Calu3 (cell line): ENCODE measurements around the gene SLC25A43. TPM values are rescaled to one million over a fixed set of nuclear protein-coding genes. Genes with fewer than 3 reads are reported as not detected.
A peak's percentile ranks its signal among the peaks of the same experiment; 100 is the strongest.

Experiments
- BruUV-seq: library from RNA; stranded (reverse); fragments of 400-500 nt; replicated peaks from 2 replicates; lab custom pipeline; 2021; lab: Mats Ljungman, UMichigan
- CTCF ChIA-PET: fragments of 300-600 bp; sonication (Branson Sonifier 250); formaldehyde crosslinking; loops from one replicate; lab custom pipeline; 2022; ENCODE audit warnings: antibody characterized with exemption; lab: Charles Lee
- DNase-seq: peaks from one replicate; pipeline ENCODE4 v3.0.0; 2022
- H3K27ac Mint-ChIP-seq: one replicate; pipeline ENCODE4 v1.8.0; 2022; ENCODE audit warnings: mixed read lengths; ENCODE audit not compliant: unreplicated experiment
- H3K27me3 Mint-ChIP-seq: one replicate; pipeline ENCODE4 v1.8.0; 2022; ENCODE audit warnings: mixed read lengths; ENCODE audit not compliant: unreplicated experiment
- H3K36me3 Mint-ChIP-seq: one replicate; pipeline ENCODE4 v1.8.0; 2022; ENCODE audit warnings: mild to moderate bottlenecking, moderate library complexity, mixed read lengths; ENCODE audit not compliant: insufficient read depth, unreplicated experiment
- H3K4me1 Mint-ChIP-seq: one replicate; pipeline ENCODE4 v1.8.0; 2022; ENCODE audit warnings: mild to moderate bottlenecking, low read depth, mixed read lengths; ENCODE audit not compliant: unreplicated experiment
- H3K4me3 Mint-ChIP-seq: one replicate; pipeline ENCODE4 v1.8.0; 2022; ENCODE audit warnings: mild to moderate bottlenecking, low read depth, moderate library complexity, mixed read lengths; ENCODE audit not compliant: unreplicated experiment
- H3K9me3 Mint-ChIP-seq: one replicate; pipeline ENCODE4 v1.8.0; 2022; ENCODE audit warnings: low read depth, mixed read lengths; ENCODE audit not compliant: unreplicated experiment
- CTCF ChIP-seq: fragments of 200-600 bp; IDR thresholded peaks from one replicate; pipeline ENCODE4 v1.8.0; 2022; ENCODE audit warnings: antibody characterized with exemption; ENCODE audit not compliant: unreplicated experiment
- intact Hi-C: fragments of 100-400 bp; cut with micrococcal nuclease; formaldehyde crosslinking; loops from one replicate; pipeline ENCODE4 v1.10.0; 2022; ENCODE audit not compliant: unreplicated experiment
- total RNA-seq: library from RNA; stranded (reverse); gene quantifications from 2 replicates; pipeline ENCODE4 v1.2.3, GENCODE V29; 2022

Gene SLC25A43
- total RNA-seq, 1 experiment from 2014 or later, result 15.5 TPM

- H3K4me1 Mint-ChIP-seq, result peaks cover 16% of the 10 kb centered on the region
- CTCF ChIA-PET, result interaction anchor here (0.6 kb wide), 1 partner anchor 348 kb away, joined by 3 read pairs; the partner anchor contains the start of gene SOWAHD
- no peaks in the 10 kb centered on the region for H3K9me3 Mint-ChIP-seq
- no peaks in the 10 kb centered on the region for H3K27me3 Mint-ChIP-seq
- H3K4me3 Mint-ChIP-seq, result peak overlapping the region; percentile 46
- peak; percentile 64 for DNase-seq
- peak overlapping the region; percentile 21 for H3K27ac Mint-ChIP-seq
- TF ChIP-seq CTCF, result no peak
- BruUV-seq, result no TSS peak
- H3K36me3 Mint-ChIP-seq, result peaks cover 14% of the 10 kb centered on the region
- intact Hi-C loops, result no loop called here
Observed at GRCh38 chrX:119410027-119410819, 11.1 kb downstream of the SLC25A43 start.

GRCh38 chrX:119410854-119411253 lies 11.7 kb downstream of the SLC25A43 start:
- intact Hi-C loops, result no loop called here
- Mint-ChIP-seq H3K4me3 (peak overlapping the region; percentile 46), H3K27ac (peak overlapping the region; percentile 21), H3K36me3 (peaks cover 14% of the 10 kb centered on the region), H3K9me3 (no peaks in the 10 kb centered on the region), H3K4me1 (peaks cover 16% of the 10 kb centered on the region), H3K27me3 (no peaks in the 10 kb centered on the region)
- CTCF ChIA-PET, result interaction anchor here (0.6 kb wide), 1 partner anchor 347 kb away, joined by 3 read pairs; the partner anchor contains the start of gene SOWAHD
- no peak for DNase-seq
- no TSS peak for BruUV-seq
- no peak for TF ChIP-seq CTCF

- intact Hi-C loops, result no loop called here
- no peaks in the 10 kb centered on the region for H3K27me3 Mint-ChIP-seq
- CTCF ChIA-PET, result no interaction called here
- no peak for DNase-seq
- peaks cover 16% of the 10 kb centered on the region for H3K4me1 Mint-ChIP-seq
- H3K9me3 Mint-ChIP-seq, result no peaks in the 10 kb centered on the region
- peaks cover 14% of the 10 kb centered on the region for H3K36me3 Mint-ChIP-seq
- no TSS peak for BruUV-seq
- no peak overlapping the region for H3K4me3 Mint-ChIP-seq
- H3K27ac Mint-ChIP-seq, result no peak overlapping the region
- TF ChIP-seq CTCF, result no peak
Observed at GRCh38 chrX:119411959-119412358, 12.8 kb downstream of the SLC25A43 start.

- Mint-ChIP-seq H3K4me3 (no peak overlapping the region), H3K36me3 (no peaks in the 10 kb centered on the region), H3K4me1 (peaks cover 15% of the 10 kb centered on the region), H3K9me3 (no peaks in the 10 kb centered on the region), H3K27me3 (no peaks in the 10 kb centered on the region), H3K27ac (no peak overlapping the region)
- intact Hi-C loops, result no loop called here
- DNase-seq, result no peak
- no peak for TF ChIP-seq CTCF
- CTCF ChIA-PET, result interaction anchor here (0.7 to 1.4 kb wide), 3 partner anchors 9 to 148 kb away, joined by 3 to 7 read pairs (median 4); no protein-coding TSS in a partner anchor
- no TSS peak for BruUV-seq
Observed at GRCh38 chrX:119417376-119417775, 18.2 kb downstream of the SLC25A43 start.
